Measurements from ENCODE around the gene CAMTA1.
"Not testable (repeated sequence)": the region's sequence is repeated elsewhere in the genome, so short reads cannot be mapped to it uniquely, and the experiment has no call there.

Gene CAMTA1

GRCh38 chr1:7109901-7110300 is 324.6 kb downstream of the CAMTA1 start:
- DNase-seq (ENCODE audit: low spot score), result no peak

- no peak for DNase-seq (ENCODE audit: low spot score)
Measured at GRCh38 chr1:7110321-7110720, 325.1 kb downstream of the CAMTA1 start.

- no peak for DNase-seq (ENCODE audit: low spot score)
Measured at GRCh38 chr1:7111853-7112252, 326.6 kb downstream of the CAMTA1 start.

- no peak for DNase-seq (ENCODE audit: low spot score)
Measured at GRCh38 chr1:7113136-7113535, 327.9 kb downstream of the CAMTA1 start.

GRCh38 chr1:7113822-7114221 is 328.6 kb downstream of the CAMTA1 start:
- DNase-seq (ENCODE audit: low spot score), result no peak

- no peak for DNase-seq (ENCODE audit: low spot score)
Measured at GRCh38 chr1:7116001-7116400, 330.7 kb downstream of the CAMTA1 start.

- DNase-seq (ENCODE audit: low spot score), result peak; percentile 85
Measured at GRCh38 chr1:7117399-7118281, 332.4 kb downstream of the CAMTA1 start.

GRCh38 chr1:7119156-7119555 is 333.9 kb downstream of the CAMTA1 start:
- DNase-seq (ENCODE audit: low spot score), result no peak

- no peak for DNase-seq (ENCODE audit: low spot score)
Measured at GRCh38 chr1:7120863-7121621, 335.8 kb downstream of the CAMTA1 start.

GRCh38 chr1:7121622-7121988 is 336.4 kb downstream of the CAMTA1 start:
- no peak for DNase-seq (ENCODE audit: low spot score)

- DNase-seq (ENCODE audit: low spot score), result no peak
Measured at GRCh38 chr1:7127322-7128075, 342.2 kb downstream of the CAMTA1 start.

- DNase-seq (ENCODE audit: low spot score), result no peak
Measured at GRCh38 chr1:7128293-7128692, 343.0 kb downstream of the CAMTA1 start.

GRCh38 chr1:7130127-7130526 is 344.9 kb downstream of the CAMTA1 start:
- no peak for DNase-seq (ENCODE audit: low spot score)

- no peak for DNase-seq (ENCODE audit: low spot score)
Measured at GRCh38 chr1:7135493-7135892, 350.2 kb downstream of the CAMTA1 start.

- DNase-seq (ENCODE audit: low spot score), result no peak
Measured at GRCh38 chr1:7136166-7136953, 351.1 kb downstream of the CAMTA1 start.

- no peak for DNase-seq (ENCODE audit: low spot score)
Measured at GRCh38 chr1:7140251-7140650, 355.0 kb downstream of the CAMTA1 start.

- DNase-seq (ENCODE audit: low spot score), result no peak
Measured at GRCh38 chr1:7145947-7146346, 360.7 kb downstream of the CAMTA1 start.

GRCh38 chr1:7146710-7147109 is 361.5 kb downstream of the CAMTA1 start:
- DNase-seq (ENCODE audit: low spot score), result no peak

GRCh38 chr1:7147581-7148282 is 362.5 kb downstream of the CAMTA1 start:
- not testable (repeated sequence) for DNase-seq (ENCODE audit: low spot score)

- DNase-seq (ENCODE audit: low spot score), result peak; percentile 46
Measured at GRCh38 chr1:7149080-7149838, 364.0 kb downstream of the CAMTA1 start.
